Measurements from ENCODE around the gene KNTC1.
"Not testable (repeated sequence)": the region's sequence is repeated elsewhere in the genome, so short reads cannot be mapped to it uniquely, and the experiment has no call there.

KNTC1 gene

DNA sequence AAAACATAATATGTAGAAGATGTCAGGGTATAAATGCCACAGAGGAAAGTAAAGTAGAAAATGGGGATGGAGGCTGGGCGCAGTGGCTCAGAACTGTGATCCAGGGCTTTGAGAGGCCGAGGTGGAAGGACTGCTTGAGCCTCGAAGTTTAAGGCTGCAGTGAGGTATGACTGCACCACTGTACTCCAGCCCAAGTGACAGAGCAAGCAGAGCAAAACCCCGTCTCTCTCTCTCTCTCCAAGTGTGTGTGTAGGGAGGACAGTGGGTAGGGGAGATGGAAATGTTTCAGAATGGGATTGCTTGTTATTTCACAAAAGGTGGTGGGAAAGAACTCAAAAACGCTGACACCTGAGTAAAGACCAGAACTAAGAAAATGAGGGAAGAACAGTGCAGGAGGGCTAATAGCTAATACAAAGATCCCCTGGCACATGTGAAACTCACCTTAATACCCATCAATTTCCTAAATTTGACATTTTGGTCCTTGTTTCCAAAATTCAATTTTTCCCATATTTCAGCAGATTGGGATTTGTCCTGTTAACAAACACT is 20.6 kb upstream of the KNTC1 start:
- no peak for DNase-seq

- no peak for DNase-seq
Observed at GRCh38 chr12:122508163-122508562, 18.9 kb upstream of the KNTC1 start.

DNA sequence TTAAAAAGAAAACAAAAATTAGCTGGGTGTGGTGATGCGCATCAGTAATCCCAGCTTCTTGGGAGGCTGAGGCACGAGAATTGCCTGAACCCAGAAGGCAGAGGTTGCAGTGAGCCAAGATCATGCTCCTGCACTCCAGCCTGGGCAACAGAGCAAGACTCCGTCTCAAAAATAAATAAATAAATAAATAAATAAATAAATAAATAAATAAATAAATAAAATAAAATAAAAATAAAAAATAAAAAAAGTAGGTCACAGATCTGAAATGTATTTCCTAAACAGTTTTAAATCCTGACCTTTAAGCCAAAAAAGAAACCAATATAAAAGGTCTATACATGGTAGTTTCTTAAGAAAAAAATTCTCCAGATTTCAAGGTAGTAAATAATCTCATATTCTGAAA is 14.0 kb upstream of the KNTC1 start:
- not testable (repeated sequence) for DNase-seq

GRCh38 chr12:122513660-122514059 is 13.4 kb upstream of the KNTC1 start:
- DNase-seq, result no peak

DNA sequence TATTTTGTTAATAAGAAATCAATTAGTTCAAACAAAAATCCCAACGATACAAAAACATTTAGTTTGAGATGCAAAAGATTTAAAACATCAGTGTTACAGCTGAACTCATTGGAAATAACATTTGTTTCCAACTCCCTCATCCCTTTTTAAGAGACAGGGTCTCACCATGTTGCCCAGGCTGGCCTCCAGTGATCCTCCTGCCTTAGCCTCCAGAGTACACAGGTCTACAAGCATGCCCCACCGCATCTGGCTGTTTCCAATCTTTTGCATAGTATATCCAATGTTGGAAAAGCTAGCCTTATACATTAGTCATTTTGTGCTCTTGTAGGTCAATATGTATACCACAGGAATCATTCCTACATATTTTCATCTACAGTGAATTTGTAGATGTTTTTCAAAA is 11.8 kb upstream of the KNTC1 start:
- DNase-seq, result no peak

DNA sequence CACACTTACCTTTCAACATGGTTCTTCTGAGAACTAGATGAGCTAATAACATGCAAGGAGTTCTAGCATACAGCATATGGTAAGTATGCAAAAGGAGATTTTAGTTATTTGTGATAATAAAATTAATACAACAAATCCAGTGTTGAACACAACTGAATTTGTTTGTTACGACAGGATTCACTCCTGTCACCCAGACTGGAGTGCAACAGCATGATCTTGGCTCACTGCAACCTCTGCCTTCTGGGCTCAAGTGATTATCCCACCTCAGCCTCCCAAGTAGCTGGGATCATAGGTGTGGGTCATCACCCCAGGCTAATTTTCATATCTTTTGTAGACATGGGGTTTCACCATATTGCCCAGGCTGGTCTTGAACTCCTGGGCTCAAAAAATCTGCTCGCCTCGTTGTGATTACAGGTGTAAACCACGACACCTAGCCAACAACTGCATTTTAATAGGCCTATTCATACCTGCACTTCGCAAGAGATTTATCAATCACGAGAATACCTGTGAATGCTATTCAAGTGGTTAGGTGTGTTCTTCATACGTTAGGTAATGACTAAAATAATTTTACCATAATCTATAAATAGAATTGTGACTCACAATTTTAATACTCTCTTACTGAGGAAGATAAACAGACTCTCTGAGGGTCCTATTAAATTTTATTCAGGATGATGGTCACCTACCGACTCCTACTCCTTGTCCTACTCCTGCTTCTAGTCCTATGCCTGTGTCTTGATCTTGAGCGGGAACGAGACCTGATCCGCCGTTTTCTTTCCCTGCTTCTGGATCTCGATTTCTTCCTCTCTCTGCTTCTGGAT is 10.3 kb upstream of the KNTC1 start:
- no peak for DNase-seq

DNA sequence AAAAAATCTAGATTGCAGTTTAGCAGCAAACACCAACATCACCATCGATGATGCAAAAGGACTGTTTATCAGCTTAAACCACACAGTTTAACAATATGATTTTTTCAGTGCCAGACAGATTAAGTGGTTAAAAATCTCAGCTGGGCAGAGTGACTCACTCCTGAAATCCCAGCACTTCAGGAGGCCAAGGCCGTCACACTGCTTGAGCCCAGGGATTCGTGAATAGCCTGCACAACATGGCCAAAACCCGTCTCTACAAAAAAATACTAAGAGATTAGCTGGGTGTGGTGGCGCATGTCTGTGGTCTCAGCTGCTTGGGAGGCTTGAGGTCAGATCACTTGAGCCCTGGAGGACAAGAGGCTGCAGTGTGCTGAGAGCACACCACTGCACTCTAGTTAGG is 9.2 kb upstream of the KNTC1 start:
- no peak for DNase-seq

DNA sequence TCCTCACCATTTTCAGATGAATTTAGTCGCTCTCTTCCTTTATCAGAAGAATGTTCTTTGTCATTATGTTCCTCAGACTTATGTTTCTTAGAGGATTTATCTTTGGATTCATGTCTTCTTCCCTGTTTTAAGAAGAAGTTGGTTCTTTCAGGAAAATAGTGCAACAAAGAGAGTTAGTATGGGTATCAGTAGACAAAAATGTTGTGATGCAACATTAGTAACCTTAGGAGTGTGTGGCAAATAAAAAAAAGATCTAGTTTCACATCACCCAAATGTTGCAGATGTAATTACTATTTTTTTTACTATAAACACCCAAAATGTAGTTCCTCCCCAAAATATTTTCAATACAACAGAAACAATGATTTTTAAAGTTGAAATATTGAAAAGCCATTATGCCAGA is 8.1 kb upstream of the KNTC1 start:
- no peak for DNase-seq

DNA sequence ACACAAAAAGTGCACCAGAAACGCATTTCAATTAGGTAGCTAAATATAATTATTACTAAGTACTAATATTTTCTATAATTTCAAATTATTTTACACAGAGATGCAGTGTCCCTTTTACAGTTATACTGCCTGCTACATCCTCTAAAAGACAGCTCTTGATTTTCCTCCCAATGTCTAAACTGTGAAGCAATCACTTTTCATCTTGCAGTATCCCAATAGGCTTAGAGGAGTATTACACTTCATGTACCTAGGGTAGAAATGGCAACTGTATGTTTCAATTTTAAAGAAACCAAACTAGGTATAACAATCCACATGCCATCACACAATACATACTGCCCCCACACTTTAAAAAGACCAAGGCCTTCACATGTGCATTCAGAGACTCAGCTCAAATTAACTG is 7.6 kb upstream of the KNTC1 start:
- DNase-seq, result no peak

DNA sequence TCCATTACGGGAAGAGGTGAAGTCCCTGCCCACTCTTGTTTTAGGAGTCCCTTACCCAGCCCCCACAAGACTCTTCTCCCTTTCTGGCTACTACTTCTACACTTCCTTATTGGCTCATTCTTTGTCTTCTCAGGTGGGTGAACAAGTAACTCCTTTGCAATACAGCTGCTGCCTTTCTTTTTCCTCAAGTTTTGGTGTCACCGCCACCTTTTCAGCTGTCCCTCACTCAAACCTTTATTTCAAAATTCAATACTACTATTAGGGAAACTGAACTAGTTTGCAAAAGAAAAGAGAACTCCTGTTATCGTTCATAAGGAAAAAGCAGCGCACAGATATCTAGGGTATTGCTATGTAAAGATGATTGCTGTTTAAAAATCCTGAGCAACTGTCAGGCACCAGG is 6.4 kb upstream of the KNTC1 start:
- DNase-seq, result no peak

- DNase-seq, result no peak
Observed at GRCh38 chr12:122523280-122523679, 3.8 kb upstream of the KNTC1 start.

- DNase-seq, result no peak
Observed at GRCh38 chr12:122523846-122524718, 3.0 kb upstream of the KNTC1 start.

DNA sequence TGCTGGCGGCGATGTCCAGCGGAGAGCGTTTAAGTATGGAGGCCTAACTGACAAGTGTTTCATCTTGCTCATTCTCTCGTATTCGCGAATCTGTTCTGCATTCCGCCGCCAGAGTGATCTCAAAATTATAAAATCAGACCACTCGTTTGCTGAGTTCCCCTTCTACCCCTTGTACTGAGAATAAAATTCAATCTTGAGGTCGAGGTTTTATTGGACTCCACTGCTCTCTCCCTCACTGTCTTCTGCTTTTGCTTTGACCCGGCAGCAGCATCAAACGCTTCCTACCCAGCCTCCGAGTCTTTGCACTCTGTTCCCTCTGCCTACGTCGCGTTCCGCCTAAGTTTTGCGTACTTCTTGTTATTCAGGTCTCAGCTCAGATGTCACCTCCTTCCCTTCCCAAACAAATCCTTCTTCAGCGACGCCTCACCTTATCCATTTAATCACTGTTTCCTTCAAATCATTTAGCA is 462 bp downstream of the KNTC1 start:
- DNase-seq, result peak; percentile 35

DNA sequence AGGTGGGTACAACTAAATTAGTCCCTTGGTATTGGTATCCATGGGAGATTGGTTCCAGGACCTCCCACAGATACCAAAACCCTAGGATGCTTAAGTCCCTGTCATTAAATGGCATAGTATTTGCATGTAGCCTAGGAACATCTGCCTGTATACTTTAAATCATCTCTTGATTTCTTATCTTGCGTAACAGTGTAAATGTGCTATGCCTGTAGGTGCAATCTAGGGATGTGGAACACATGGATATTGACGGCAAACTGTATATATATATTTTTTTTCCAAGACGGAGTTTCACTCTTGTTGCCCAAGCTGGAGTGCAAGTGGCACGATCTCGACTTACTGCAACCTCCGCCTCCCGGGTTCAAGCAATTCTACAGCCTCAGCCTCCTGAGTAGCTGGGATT is 1.5 kb downstream of the KNTC1 start:
- DNase-seq, result no peak

DNA sequence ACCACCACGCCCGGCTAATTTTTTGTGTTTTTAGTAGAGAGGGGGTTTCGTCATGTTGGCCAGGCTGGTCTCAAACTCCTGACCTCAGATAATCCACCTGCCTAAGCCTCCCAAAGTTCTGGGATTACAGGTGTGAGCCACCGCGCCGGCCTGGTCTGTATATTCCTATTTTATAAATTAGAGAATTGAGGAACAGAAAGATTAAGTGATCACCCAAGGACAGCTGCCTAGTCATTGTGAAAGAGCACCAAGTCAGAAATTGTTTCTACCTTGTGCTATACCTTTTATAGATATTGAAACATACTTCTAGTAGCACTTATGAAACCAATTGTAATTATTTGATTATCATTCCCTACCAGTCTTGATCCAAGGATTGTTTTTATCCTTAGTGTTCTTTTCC is 1.9 kb downstream of the KNTC1 start:
- no peak for DNase-seq

DNA sequence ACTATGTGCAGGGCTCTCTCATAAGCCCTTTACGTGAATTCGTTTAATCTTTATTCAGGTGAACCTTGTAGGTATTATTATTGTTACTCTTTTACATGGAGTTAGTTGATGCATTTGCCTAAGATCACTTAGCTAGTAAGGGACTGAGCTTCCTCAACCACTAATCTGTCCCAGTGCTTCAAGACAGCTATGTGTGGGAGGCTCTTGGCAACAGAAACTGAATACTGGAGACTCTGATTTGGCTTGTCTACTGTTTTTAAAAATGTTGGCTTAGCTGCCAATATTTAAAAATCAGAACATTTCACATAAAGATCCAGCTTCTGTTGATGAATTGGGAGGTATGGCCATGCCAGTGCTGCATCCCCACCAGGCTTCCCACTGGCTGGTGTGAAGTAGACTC is 6.8 kb downstream of the KNTC1 start:
- no peak for DNase-seq

DNA sequence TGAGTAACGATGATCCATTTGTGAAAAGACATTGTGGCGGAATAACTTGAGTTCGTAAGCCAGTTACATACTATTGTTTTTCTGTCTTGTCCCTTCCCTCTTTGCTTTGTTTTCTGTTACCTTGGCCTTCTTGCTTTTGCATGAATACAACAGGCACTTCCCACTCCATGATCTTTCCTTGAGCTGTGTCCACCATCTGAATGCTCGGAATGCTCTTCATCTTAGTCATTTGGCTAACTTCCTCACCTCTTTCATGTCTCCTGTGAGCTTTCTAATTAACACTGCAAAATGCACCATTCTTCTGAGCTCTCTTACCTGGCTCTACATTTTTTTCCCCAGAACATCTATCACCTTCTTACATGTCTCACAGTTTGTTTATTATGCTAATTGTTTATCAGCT is 10.0 kb downstream of the KNTC1 start:
- DNase-seq, result no peak

- no peak for DNase-seq
Observed at GRCh38 chr12:122538496-122538895, 11.4 kb downstream of the KNTC1 start.

GRCh38 chr12:122544537-122544936 is 17.5 kb downstream of the KNTC1 start:
- DNase-seq, result no peak

- DNase-seq, result no peak
Observed at GRCh38 chr12:122545855-122546254, 18.8 kb downstream of the KNTC1 start.

DNA sequence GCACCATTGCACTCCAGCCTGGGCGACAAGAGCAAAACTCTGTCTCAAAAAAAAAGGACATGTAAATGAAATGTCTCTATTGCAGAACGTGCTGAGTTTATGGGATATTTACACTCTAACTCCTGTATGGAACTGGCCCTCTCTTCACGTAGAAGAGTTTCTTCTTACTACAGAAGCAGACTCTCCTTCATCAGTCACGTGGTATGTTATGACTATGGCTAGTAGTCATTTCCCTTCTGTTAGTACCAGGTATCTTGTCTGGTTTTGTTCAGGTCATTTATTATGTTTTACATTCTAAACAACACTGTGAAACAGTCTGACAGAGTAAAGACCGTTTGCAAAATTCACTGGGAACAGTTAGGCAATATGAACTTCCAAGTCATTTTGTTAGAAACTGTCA is 20.3 kb downstream of the KNTC1 start:
- no peak for DNase-seq

- no peak for DNase-seq
Observed at GRCh38 chr12:122558745-122559641, 31.9 kb downstream of the KNTC1 start.

DNA sequence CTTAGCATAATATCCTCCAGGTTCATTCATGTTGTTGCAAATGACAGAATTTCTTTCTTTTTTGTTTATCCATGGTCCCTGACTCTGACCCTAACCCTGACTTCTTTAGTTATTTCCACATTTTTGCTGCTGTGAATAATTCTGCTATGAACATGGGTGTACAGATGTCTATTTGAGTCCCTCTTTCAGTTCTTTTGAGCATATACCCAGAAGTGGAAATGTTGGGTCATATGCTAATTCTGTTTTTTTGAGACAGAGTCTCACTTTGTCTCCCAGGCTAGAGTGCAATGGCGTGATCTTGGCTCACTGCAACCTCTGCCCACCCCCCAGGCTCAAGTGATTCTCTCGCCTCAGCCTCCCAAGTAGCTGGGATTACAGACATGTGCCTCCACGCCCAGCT is 33.1 kb downstream of the KNTC1 start:
- no peak for DNase-seq

Data from activated naive CD4-positive, alpha-beta T cell treated with Interleukin-2 at 50 U/mL for 16 hours (primary cell).